GM12874 (cell line): ENCODE data around the gene CHRNG.

Experiments used
- TF ChIP-seq, protein P1 (sequence below): IDR thresholded peaks from 2 replicates; pipeline ENCODE4 v1.5.1; 2011; ENCODE audit warnings: low read depth, mild to moderate bottlenecking, control low read depth, low read length, moderate library complexity; ENCODE audit not compliant: insufficient read depth

The CHRNG gene

DNA sequence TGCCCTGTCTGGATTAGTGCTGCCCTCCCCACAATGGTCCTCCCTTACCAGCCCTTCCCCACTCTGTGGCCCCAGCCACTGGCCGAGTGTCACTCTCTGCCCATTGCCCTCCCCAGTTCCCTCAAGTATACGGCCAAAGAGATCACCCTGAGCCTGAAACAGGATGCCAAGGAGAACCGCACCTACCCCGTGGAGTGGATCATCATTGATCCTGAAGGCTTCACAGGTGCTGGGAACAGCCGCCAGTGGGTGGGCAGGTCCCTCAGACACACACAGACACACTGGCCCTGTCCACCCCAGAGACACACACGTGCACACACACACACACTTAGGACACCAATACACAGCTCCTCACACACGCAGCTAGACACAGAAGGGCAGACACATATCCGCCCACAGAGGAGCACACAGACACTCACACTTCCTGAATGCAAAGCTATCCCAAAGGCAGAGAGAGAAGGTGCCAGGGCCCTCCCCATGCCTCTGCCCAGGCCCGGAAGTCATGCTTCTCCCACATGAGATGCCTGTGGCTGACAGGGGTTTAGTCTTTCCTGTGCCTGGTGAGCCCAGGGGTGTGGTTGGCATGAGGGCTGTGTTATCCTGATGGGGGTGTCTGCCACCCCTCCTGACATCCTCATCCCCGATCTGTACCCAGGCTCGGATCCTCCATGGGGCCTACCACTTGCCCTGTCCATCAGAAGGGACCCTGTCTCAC, 10.6 kb upstream of the CHRNG start:
- TF ChIP-seq, protein P1, sequence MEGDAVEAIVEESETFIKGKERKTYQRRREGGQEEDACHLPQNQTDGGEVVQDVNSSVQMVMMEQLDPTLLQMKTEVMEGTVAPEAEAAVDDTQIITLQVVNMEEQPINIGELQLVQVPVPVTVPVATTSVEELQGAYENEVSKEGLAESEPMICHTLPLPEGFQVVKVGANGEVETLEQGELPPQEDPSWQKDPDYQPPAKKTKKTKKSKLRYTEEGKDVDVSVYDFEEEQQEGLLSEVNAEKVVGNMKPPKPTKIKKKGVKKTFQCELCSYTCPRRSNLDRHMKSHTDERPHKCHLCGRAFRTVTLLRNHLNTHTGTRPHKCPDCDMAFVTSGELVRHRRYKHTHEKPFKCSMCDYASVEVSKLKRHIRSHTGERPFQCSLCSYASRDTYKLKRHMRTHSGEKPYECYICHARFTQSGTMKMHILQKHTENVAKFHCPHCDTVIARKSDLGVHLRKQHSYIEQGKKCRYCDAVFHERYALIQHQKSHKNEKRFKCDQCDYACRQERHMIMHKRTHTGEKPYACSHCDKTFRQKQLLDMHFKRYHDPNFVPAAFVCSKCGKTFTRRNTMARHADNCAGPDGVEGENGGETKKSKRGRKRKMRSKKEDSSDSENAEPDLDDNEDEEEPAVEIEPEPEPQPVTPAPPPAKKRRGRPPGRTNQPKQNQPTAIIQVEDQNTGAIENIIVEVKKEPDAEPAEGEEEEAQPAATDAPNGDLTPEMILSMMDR, result no peak

GRCh38 chr2:232529806-232530547, 9.5 kb upstream of the CHRNG start:
- TF ChIP-seq, protein P1, result no peak

GRCh38 chr2:232530626-232531260, 8.7 kb upstream of the CHRNG start:
- TF ChIP-seq, protein P1, result no peak

GRCh38 chr2:232532419-232532818, 7.1 kb upstream of the CHRNG start:
- TF ChIP-seq, protein P1, result no peak

- TF ChIP-seq, protein P1, result no peak
Observed at GRCh38 chr2:232533944-232534710, 5.4 kb upstream of the CHRNG start.

DNA sequence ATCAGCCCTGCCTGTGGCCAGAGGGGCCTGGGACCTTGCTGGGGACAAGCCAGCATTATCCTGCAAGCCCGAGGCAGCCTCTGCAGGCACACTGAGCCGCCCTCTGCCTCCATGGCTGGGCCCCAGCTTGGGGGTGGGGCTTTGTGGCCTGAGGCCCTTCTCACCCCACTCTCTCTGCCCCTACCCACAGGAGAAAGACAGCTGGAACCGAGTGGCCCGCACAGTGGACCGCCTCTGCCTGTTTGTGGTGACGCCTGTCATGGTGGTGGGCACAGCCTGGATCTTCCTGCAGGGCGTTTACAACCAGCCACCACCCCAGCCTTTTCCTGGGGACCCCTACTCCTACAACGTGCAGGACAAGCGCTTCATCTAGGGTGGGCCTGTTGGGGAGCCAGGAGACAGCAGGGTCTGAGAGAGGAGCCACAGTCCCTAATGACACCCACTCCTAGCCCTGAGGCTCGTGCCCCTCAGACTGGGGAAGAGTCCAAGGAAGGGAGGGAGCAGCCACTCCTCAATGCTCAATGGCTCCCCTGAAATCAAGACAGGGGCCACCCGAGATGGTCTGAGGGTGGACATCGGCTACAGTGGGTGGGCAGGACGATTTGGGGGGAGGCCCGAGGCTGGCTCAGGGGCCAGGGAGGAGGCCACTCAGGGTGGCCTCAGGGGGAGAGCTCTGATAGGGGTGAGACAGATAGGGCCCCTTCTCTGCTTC, 4.4 kb upstream of the CHRNG start:
- TF ChIP-seq, protein P1, result no peak
